WTC11 (cell line): ENCODE measurements around the gene AGAP3. TPM values are rescaled to one million over a fixed set of nuclear protein-coding genes. Genes with fewer than 3 reads are reported as not detected.

Experiments
- ATAC-seq: fragments of 200-7000 bp; cut with Tn5 transposase; 2 replicates; pipeline ENCODE4 v1.10.0; 2021; ENCODE audit warnings: mild to moderate bottlenecking, moderate library complexity
- CTCF ChIA-PET: fragments of 300-600 bp; sonication (Branson Sonifier 250); formaldehyde crosslinking; loops from one replicate; lab custom pipeline; 2021; ENCODE audit warnings: antibody characterized with exemption; lab: Charles Lee
- POLR2A ChIA-PET: fragments of 350-600 bp; sonication (Branson Sonifier 250); formaldehyde crosslinking; loops from one replicate; lab custom pipeline; 2021; ENCODE audit warnings: antibody characterized with exemption; lab: Charles Lee
- DNase-seq: peaks from one replicate; pipeline ENCODE4 v3.0.0; 2021; ENCODE audit warnings: low spot score
- H3K27ac Mint-ChIP-seq: 2 replicates; pipeline ENCODE4 v1.8.0; 2021; ENCODE audit warnings: mixed read lengths
- H3K27me3 Mint-ChIP-seq: 2 replicates; pipeline ENCODE4 v1.8.0; 2021; ENCODE audit warnings: low read depth, mild to moderate bottlenecking, moderate library complexity, mixed read lengths
- H3K36me3 Mint-ChIP-seq: 2 replicates; pipeline ENCODE4 v1.8.0; 2021; ENCODE audit warnings: mixed read lengths
- H3K4me1 Mint-ChIP-seq: 2 replicates; pipeline ENCODE4 v1.8.0; 2022; ENCODE audit warnings: mixed read lengths
- H3K4me3 Mint-ChIP-seq: 2 replicates; pipeline ENCODE4 v1.8.0; 2021; ENCODE audit warnings: mild to moderate bottlenecking, moderate library complexity, mixed read lengths
- H3K9me3 Mint-ChIP-seq: 2 replicates; pipeline ENCODE4 v1.8.0; 2021; ENCODE audit warnings: mixed read lengths
- ARID4B ChIP-seq: sonication (generic); formaldehyde crosslinking; IDR thresholded peaks from 2 replicates; pipeline ENCODE4 v1.8.0; 2023; ENCODE audit warnings: missing genetic modification reagents, mild to moderate bottlenecking, borderline replicate concordance
- CBFB ChIP-seq: sonication (generic); formaldehyde crosslinking; IDR thresholded peaks from 2 replicates; pipeline ENCODE4 v1.8.1; 2022; ENCODE audit warnings: mild to moderate bottlenecking, low read depth, missing genetic modification reagents
- CREM ChIP-seq: sonication (generic); formaldehyde crosslinking; IDR thresholded peaks from 2 replicates; pipeline ENCODE4 v1.8.1; 2022; ENCODE audit warnings: mild to moderate bottlenecking, missing genetic modification reagents, moderate library complexity
- ELF4 ChIP-seq: sonication (generic); formaldehyde crosslinking; IDR thresholded peaks from 2 replicates; pipeline ENCODE4 v1.8.1; 2022; ENCODE audit warnings: low read depth, mild to moderate bottlenecking, moderate library complexity, missing genetic modification reagents
- EMX1 ChIP-seq: fragments of 250-450 bp; sonication (Bioruptor Pico); IDR thresholded peaks from 2 replicates; pipeline ENCODE4 v1.8.0; 2021; ENCODE audit warnings: mild to moderate bottlenecking
- FOXK1 ChIP-seq: sonication (generic); formaldehyde crosslinking; IDR thresholded peaks from 2 replicates; pipeline ENCODE4 v1.8.0; 2022; ENCODE audit warnings: mild to moderate bottlenecking, moderate library complexity, missing genetic modification reagents
- FOXP1 ChIP-seq: sonication (generic); formaldehyde crosslinking; IDR thresholded peaks from 2 replicates; pipeline ENCODE4 v1.8.0; 2022; ENCODE audit warnings: missing genetic modification reagents, mild to moderate bottlenecking, moderate library complexity, borderline replicate concordance
- GRHL2 ChIP-seq: fragments of 250-450 bp; sonication (Bioruptor Pico); IDR thresholded peaks from 2 replicates; pipeline ENCODE4 v1.8.0; 2022; ENCODE audit warnings: mild to moderate bottlenecking, moderate library complexity; ENCODE audit not compliant: insufficient replicate concordance, severe bottlenecking
- IRF2 ChIP-seq: sonication (generic); formaldehyde crosslinking; IDR thresholded peaks from 2 replicates; pipeline ENCODE4 v1.8.0; 2022; ENCODE audit warnings: low read depth, missing genetic modification reagents, borderline replicate concordance
- JAZF1 ChIP-seq: fragments of 250-450 bp; sonication (Bioruptor Pico); IDR thresholded peaks from 2 replicates; pipeline ENCODE4 v1.9.0; 2021; ENCODE audit warnings: moderate library complexity, mild to moderate bottlenecking, inconsistent platforms
- NR1H2 ChIP-seq: sonication (generic); formaldehyde crosslinking; IDR thresholded peaks from 2 replicates; pipeline ENCODE4 v1.9.0; 2021; ENCODE audit warnings: mild to moderate bottlenecking, moderate library complexity, missing genetic modification reagents
- NR3C1 ChIP-seq: sonication (generic); formaldehyde crosslinking; conservative IDR thresholded peaks from 2 replicates; pipeline ENCODE4 v1.8.1; 2023; ENCODE audit warnings: low read depth, mild to moderate bottlenecking, missing genetic modification reagents
- OVOL2 ChIP-seq: fragments of 250-450 bp; sonication (Bioruptor Pico); IDR thresholded peaks from 2 replicates; pipeline ENCODE4 v1.9.0; 2021; ENCODE audit warnings: mild to moderate bottlenecking, borderline replicate concordance
- ZBTB43 ChIP-seq: sonication (generic); formaldehyde crosslinking; IDR thresholded peaks from 2 replicates; pipeline ENCODE4 v1.8.1; 2023; ENCODE audit warnings: mild to moderate bottlenecking, missing genetic modification reagents
- total RNA-seq: library from RNA; stranded (reverse); gene quantifications from 3 replicates; pipeline ENCODE4 v1.2.3, GENCODE V29; 2021

The AGAP3 gene
- total RNA-seq, 1 experiment from 2014 or later: 163 TPM

GRCh38 chr7:151141855-151142685 is 55.8 kb downstream of the AGAP3 start:
- peaks cover 27% of the 10 kb centered on the region for H3K36me3 Mint-ChIP-seq
- no peaks in the 10 kb centered on the region for H3K9me3 Mint-ChIP-seq
- ChIA-PET POLR2A (no interaction called here), CTCF (interaction anchor here (0.7 to 3.2 kb wide), 8 partner anchors 16 to 102 kb away, joined by 3 to 11 read pairs (median 4); partner anchors contain the start of gene ABCF2)
- H3K27ac Mint-ChIP-seq: peak overlapping the region; percentile 89
- TF ChIP-seq IRF2 (CRISPR knock-in tag) (no peak), NR1H2 (CRISPR knock-in tag) (no peak), ELF4 (CRISPR knock-in tag) (no peak)
- DNase-seq (no peak), ATAC-seq (no peak)
- no peak overlapping the region for H3K4me3 Mint-ChIP-seq
- peaks cover 21% of the 10 kb centered on the region for H3K4me1 Mint-ChIP-seq
- no peaks in the 10 kb centered on the region for H3K27me3 Mint-ChIP-seq

- peaks cover 19% of the 10 kb centered on the region for H3K4me1 Mint-ChIP-seq
- CTCF ChIA-PET: interaction anchor here (0.7 to 3.2 kb wide), 7 partner anchors 19 to 102 kb away, joined by 3 to 11 read pairs (median 5); partner anchors contain the start of genes ABCF2 and GBX1
- DNase-seq: no peak
These were observed 56.4 kb downstream of the AGAP3 start for GRCh38 chr7:151142686-151143040.

GRCh38 chr7:151143261-151144015 is 57.2 kb downstream of the AGAP3 start:
- POLR2A ChIA-PET: no interaction called here

More at GRCh38 chr7:151142686-151143040, 56.4 kb downstream of the AGAP3 start:
- H3K36me3 Mint-ChIP-seq: peaks cover 27% of the 10 kb centered on the region
- H3K27ac Mint-ChIP-seq: no peak overlapping the region
- H3K9me3 Mint-ChIP-seq: no peaks in the 10 kb centered on the region
- H3K4me3 Mint-ChIP-seq: no peak overlapping the region
- TF ChIP-seq FOXK1 (CRISPR knock-in tag): no peak
- no peak for TF ChIP-seq JAZF1 (CRISPR knock-in tag)
- TF ChIP-seq IRF2 (CRISPR knock-in tag): no peak
- TF ChIP-seq GRHL2 (CRISPR knock-in tag): no peak
- no peak for TF ChIP-seq FOXP1 (CRISPR knock-in tag)
- no peak for TF ChIP-seq NR3C1 (CRISPR knock-in tag)
- POLR2A ChIA-PET: no interaction called here
- ATAC-seq: no peak
- H3K27me3 Mint-ChIP-seq: no peaks in the 10 kb centered on the region

GRCh38 chr7:151144387-151144786 is 58.1 kb downstream of the AGAP3 start:
- H3K4me3 Mint-ChIP-seq: no peak overlapping the region
- H3K27me3 Mint-ChIP-seq: peaks cover 3% of the 10 kb centered on the region
- ATAC-seq: no peak
- H3K36me3 Mint-ChIP-seq: peaks cover 27% of the 10 kb centered on the region
- CTCF ChIA-PET: interaction anchor here (1.1 to 3.2 kb wide), 2 partner anchors 20 to 83 kb away, joined by 3 to 11 read pairs; partner anchors contain the start of gene ABCF2
- H3K27ac Mint-ChIP-seq: peak overlapping the region; percentile 50; the same call in 1 of the 2 replicates
- no peak for TF ChIP-seq ARID4B
- TF ChIP-seq, all 79 proteins: peak for 0
- POLR2A ChIA-PET: no interaction called here
- Mint-ChIP-seq H3K9me3 (no peaks in the 10 kb centered on the region), H3K4me1 (peaks cover 14% of the 10 kb centered on the region)
- no peak for DNase-seq

More at GRCh38 chr7:151143261-151144015, 57.2 kb downstream of the AGAP3 start:
- Mint-ChIP-seq H3K36me3 (peaks cover 27% of the 10 kb centered on the region), H3K4me1 (peaks cover 20% of the 10 kb centered on the region), H3K27ac (no peak overlapping the region; the same call in 1 of the 2 replicates), H3K4me3 (no peak overlapping the region), H3K9me3 (no peaks in the 10 kb centered on the region), H3K27me3 (no peaks in the 10 kb centered on the region)
- no peak for ATAC-seq
- no peak for DNase-seq
- CTCF ChIA-PET: interaction anchor here (1.1 to 3.2 kb wide), 6 partner anchors 20 to 101 kb away, joined by 3 to 11 read pairs (median 5); partner anchors contain the start of genes ABCF2 and GBX1
- TF ChIP-seq ZBTB43 (CRISPR knock-in tag) (no peak), EMX1 (no peak), CBFB (CRISPR knock-in tag) (no peak), OVOL2 (no peak), CREM (CRISPR knock-in tag) (no peak), GRHL2 (CRISPR knock-in tag) (no peak)
